ENCODE data around the gene C9orf85. TPM values are rescaled to one million over a fixed set of nuclear protein-coding genes. Genes with fewer than 3 reads are reported as not detected.

The C9orf85 gene
- total RNA-seq, 1 donor from 2014 or later = 16.1 TPM

DNA sequence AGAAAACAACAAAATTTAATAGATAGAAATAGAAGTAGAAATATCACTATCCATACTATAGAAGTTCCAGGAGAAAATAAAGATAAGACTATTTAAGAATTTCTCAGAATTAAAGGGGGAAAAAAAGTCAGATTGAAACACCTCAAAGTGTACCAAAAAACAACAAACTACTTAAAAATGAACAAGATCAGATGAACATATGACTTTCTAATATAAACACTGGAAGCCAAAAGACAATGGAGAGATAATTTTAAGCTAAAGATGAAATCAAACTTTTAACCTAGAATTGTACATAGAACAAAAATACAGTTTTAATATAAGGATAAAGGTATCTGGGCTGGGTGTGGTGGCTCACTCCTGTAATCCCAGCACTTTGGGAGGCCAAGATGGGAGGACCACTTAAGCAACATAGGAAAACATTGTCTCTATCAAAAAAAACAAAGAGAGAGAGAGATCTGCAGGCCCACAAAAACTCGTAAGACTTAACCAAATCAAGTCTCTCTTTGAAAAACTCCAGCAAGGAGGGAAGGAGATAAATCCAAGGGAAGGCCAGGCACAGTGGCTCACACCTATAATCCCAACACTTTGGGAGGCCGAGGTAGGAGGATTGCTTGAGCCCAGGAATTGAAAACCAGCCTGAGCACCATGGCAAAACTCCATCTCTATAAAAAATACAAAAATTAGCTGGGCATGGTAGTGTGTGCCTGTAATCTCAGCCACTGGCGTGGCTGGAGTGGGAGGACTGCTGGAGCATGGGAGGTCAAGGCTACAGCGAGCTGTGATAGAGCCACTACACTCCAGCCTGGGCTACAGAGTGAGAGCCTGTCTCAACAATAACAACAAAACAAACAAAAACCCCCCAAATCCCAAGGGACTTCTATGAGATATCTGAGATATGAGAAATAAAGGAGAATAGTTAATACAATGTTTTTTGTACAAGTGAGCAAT is 32.8 kb upstream of the C9orf85 start:
- TF ChIP-seq, protein P1, sequence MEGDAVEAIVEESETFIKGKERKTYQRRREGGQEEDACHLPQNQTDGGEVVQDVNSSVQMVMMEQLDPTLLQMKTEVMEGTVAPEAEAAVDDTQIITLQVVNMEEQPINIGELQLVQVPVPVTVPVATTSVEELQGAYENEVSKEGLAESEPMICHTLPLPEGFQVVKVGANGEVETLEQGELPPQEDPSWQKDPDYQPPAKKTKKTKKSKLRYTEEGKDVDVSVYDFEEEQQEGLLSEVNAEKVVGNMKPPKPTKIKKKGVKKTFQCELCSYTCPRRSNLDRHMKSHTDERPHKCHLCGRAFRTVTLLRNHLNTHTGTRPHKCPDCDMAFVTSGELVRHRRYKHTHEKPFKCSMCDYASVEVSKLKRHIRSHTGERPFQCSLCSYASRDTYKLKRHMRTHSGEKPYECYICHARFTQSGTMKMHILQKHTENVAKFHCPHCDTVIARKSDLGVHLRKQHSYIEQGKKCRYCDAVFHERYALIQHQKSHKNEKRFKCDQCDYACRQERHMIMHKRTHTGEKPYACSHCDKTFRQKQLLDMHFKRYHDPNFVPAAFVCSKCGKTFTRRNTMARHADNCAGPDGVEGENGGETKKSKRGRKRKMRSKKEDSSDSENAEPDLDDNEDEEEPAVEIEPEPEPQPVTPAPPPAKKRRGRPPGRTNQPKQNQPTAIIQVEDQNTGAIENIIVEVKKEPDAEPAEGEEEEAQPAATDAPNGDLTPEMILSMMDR (IDR thresholded peaks at IDR 0.05; ENCODE audit: unreplicated experiment) = no peak

DNA sequence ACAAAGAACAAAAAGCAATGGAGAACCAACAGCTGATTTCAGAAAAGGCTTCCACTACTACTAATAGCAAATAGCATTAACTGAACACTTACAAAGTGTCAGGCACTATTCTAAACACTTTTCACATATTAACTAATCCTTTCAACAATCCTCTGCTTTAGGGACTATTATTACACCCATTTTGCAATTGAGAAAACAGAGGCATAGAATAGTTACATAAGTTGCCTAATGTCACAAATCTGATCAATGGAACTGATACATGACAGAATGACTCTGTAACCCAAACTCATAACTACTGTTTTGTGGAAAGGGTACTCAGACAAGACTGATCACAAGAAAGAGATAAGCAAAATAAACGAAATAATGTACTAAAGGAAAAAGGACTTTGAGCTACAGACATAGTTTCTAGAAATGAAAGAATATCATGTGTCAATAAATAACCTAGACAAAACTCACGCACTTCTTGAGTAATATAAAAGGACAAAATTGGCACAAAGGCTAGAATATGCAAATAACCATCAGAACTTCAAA is 31.7 kb upstream of the C9orf85 start:
- Mint-ChIP-seq H3K4me3 (ENCODE audit: low read depth) (no peak overlapping the region), H3K9me3 (ENCODE audit: low read depth) (peaks cover 40% of the 10 kb centered on the region), H3K36me3 (ENCODE audit: insufficient read depth) (peaks cover 39% of the 10 kb centered on the region), H3K4me1 (ENCODE audit: low read depth) (peaks cover 4% of the 10 kb centered on the region), H3K27ac (no peak overlapping the region), H3K27me3 (no peaks in the 10 kb centered on the region)
- no peak for DNase-seq (ENCODE audit: low spot score, unreplicated experiment)
- TF ChIP-seq, protein P1 (IDR thresholded peaks at IDR 0.05; ENCODE audit: unreplicated experiment) = no peak

More for the DNA sequence above, 32.8 kb upstream of the C9orf85 start:
- no peak overlapping the region for H3K27ac Mint-ChIP-seq
- peaks cover 30% of the 10 kb centered on the region for H3K9me3 Mint-ChIP-seq (ENCODE audit: low read depth)
- no peak overlapping the region for H3K4me3 Mint-ChIP-seq (ENCODE audit: low read depth)
- no peaks in the 10 kb centered on the region for H3K27me3 Mint-ChIP-seq
- peaks cover 31% of the 10 kb centered on the region for H3K36me3 Mint-ChIP-seq (ENCODE audit: insufficient read depth)
- peaks cover 4% of the 10 kb centered on the region for H3K4me1 Mint-ChIP-seq (ENCODE audit: low read depth)
- no peak for DNase-seq (ENCODE audit: low spot score, unreplicated experiment)

DNA sequence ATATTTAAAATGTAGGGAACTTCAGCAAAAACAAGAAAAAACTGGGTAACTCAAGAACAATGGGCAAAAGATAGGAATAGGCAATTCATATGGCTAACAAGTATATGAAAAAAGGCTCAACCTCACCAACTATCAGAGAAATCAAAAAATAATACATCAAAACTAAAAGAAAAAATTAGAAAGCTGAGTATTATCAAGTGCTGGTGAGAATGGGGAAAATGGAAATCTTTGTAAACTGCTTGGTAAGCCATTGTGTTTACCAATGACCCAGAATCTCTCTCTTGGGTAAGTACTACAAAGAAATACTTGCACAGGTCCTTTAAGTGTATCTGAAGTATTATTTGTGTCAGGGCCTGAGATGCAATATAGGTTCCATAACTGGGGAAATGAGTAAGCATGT is 27.4 kb upstream of the C9orf85 start:
- DNase-seq (ENCODE audit: low spot score, unreplicated experiment) = no peak
- H3K27ac Mint-ChIP-seq = no peak overlapping the region
- H3K36me3 Mint-ChIP-seq (ENCODE audit: insufficient read depth) = peaks cover 41% of the 10 kb centered on the region
- TF ChIP-seq, protein P1 (IDR thresholded peaks at IDR 0.05; ENCODE audit: unreplicated experiment) = no peak
- H3K9me3 Mint-ChIP-seq (ENCODE audit: low read depth) = peaks cover 36% of the 10 kb centered on the region
- no peak overlapping the region for H3K4me3 Mint-ChIP-seq (ENCODE audit: low read depth)
- peaks cover 2% of the 10 kb centered on the region for H3K4me1 Mint-ChIP-seq (ENCODE audit: low read depth)
- no peaks in the 10 kb centered on the region for H3K27me3 Mint-ChIP-seq

DNA sequence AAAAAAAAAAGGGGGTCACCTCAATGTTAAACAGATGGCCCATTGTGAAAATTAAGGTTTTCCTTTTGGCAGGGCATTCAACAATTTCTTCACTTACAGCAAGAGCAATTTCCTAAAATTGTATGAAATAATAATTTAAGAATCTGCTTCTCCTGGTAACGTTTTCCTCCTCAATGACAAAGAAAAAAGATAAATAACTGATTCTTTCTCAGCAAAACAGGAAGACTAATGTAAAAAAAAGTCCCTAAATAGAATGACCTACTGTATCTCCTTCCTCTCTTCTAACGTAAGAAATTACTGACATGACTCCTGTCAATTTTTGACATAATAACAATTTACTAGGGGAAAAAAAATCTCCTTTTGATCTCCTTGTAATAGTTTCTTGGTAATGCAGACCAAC is 26.0 kb upstream of the C9orf85 start:
- peaks cover 2% of the 10 kb centered on the region for H3K4me1 Mint-ChIP-seq (ENCODE audit: low read depth)
- H3K4me3 Mint-ChIP-seq (ENCODE audit: low read depth) = no peak overlapping the region
- no peak overlapping the region for H3K27ac Mint-ChIP-seq
- H3K9me3 Mint-ChIP-seq (ENCODE audit: low read depth) = peaks cover 26% of the 10 kb centered on the region
- H3K27me3 Mint-ChIP-seq = no peaks in the 10 kb centered on the region
- TF ChIP-seq, protein P1 (IDR thresholded peaks at IDR 0.05; ENCODE audit: unreplicated experiment) = no peak
- H3K36me3 Mint-ChIP-seq (ENCODE audit: insufficient read depth) = peaks cover 35% of the 10 kb centered on the region
- DNase-seq (ENCODE audit: low spot score, unreplicated experiment) = no peak

DNA sequence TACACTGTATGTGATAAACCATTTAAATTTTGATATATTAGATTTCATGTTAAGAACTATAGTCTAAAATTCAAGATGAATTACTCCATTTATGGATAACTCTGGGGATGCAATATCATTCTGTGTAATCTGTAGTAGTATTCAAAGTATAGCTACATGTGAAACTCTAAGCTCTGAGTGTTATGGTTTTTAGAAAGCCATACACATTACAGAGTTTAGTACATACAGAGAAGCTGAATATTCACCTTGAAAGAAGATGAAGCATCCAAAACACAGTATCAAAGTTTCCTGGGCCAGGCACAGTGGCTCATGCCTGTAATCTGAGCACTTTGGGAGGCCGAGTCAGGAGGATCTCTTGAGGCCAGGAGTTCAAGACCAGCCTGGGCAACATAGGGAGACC is 25.4 kb upstream of the C9orf85 start:
- Mint-ChIP-seq H3K27me3 (no peaks in the 10 kb centered on the region), H3K4me1 (ENCODE audit: low read depth) (peaks cover 4% of the 10 kb centered on the region), H3K27ac (no peak overlapping the region), H3K4me3 (ENCODE audit: low read depth) (no peak overlapping the region), H3K36me3 (ENCODE audit: insufficient read depth) (peaks cover 33% of the 10 kb centered on the region), H3K9me3 (ENCODE audit: low read depth) (peaks cover 22% of the 10 kb centered on the region)
- DNase-seq (ENCODE audit: low spot score, unreplicated experiment) = no peak
- TF ChIP-seq, protein P1 (IDR thresholded peaks at IDR 0.05; ENCODE audit: unreplicated experiment) = no peak

Data from progenitor cell of endocrine pancreas (in vitro differentiated cells).